Activated naive CD4-positive, alpha-beta T cell treated with anti-CD3 and anti-CD28 coated beads, Interleukin-2, amount 50 U/mL, for 72 hours (primary cell): ENCODE measurements around the gene GOLGA8F. TPM values are rescaled to one million over a fixed set of nuclear protein-coding genes. Genes with fewer than 3 reads are reported as not detected.
"Not testable (repeated sequence)": the region's sequence is repeated elsewhere in the genome, so short reads cannot be mapped to it uniquely, and the experiment has no call there.

Experiments used
- ATAC-seq, 2 donors: fragments of 150-1000 bp; cut with Tn5 transposase; 2 replicates each; pipeline ENCODE4 v1.10.0; 2021; ENCODE audit warnings: mild to moderate bottlenecking in 2 of 2, moderate library complexity in 2 of 2
- DNase-seq, 2 donors: peaks; one replicate each; pipeline ENCODE4 v3.0.0; 2021 to 2022; ENCODE audit warnings: low spot score in 2 of 2
- H3K27ac Mint-ChIP-seq, 2 donors: one replicate each; pipeline ENCODE4 v1.8.0; 2022; ENCODE audit warnings: mild to moderate bottlenecking in 2 of 2, mixed read lengths in 2 of 2
- H3K36me3 Mint-ChIP-seq, 2 donors: one replicate each; pipeline ENCODE4 v1.8.0; 2022; ENCODE audit warnings: mixed read lengths in 2 of 2
- H3K9me3 Mint-ChIP-seq, 2 donors: one replicate each; pipeline ENCODE4 v1.8.0; 2022; ENCODE audit warnings: mixed read lengths in 2 of 2
- total RNA-seq, 2 donors: library from RNA; stranded (reverse); gene quantifications; one replicate each; pipeline ENCODE4 v1.2.3, GENCODE V29; 2022

The GOLGA8F gene
- total RNA-seq, result not detected

GRCh38 chr15:28378364-28378763 is at the start of gene GOLGA8F:
GOLGA8F (plus strand) TSS chr15:28378664; CDS start chr15:28378762, 98 bp downstream.
- not testable (repeated sequence) for H3K27ac Mint-ChIP-seq, H3K36me3 Mint-ChIP-seq, H3K9me3 Mint-ChIP-seq, ATAC-seq, DNase-seq

- not testable (repeated sequence) for H3K27ac Mint-ChIP-seq, ATAC-seq, DNase-seq, H3K36me3 Mint-ChIP-seq, H3K9me3 Mint-ChIP-seq
Measured at GRCh38 chr15:28357984-28358383, 20.5 kb upstream of the GOLGA8F start, which contains the start of gene GOLGA6L24. GOLGA6L24 (minus strand) TSS chr15:28358084; CDS start chr15:28358023, 61 bp downstream.

- DNase-seq, H3K9me3 Mint-ChIP-seq, H3K27ac Mint-ChIP-seq, H3K36me3 Mint-ChIP-seq, ATAC-seq: not testable (repeated sequence)
Measured at GRCh38 chr15:28365502-28365901, 13.0 kb upstream of the GOLGA8F start.

GRCh38 chr15:28380053-28380452 is 1.6 kb downstream of the GOLGA8F start:
- not testable (repeated sequence) for ATAC-seq, DNase-seq, H3K27ac Mint-ChIP-seq, H3K36me3 Mint-ChIP-seq, H3K9me3 Mint-ChIP-seq

- not testable (repeated sequence) for H3K9me3 Mint-ChIP-seq, ATAC-seq, H3K27ac Mint-ChIP-seq, H3K36me3 Mint-ChIP-seq, DNase-seq
Measured at GRCh38 chr15:28396022-28396421, 17.6 kb downstream of the GOLGA8F start.

- not testable (repeated sequence) for DNase-seq, H3K9me3 Mint-ChIP-seq, ATAC-seq, H3K36me3 Mint-ChIP-seq, H3K27ac Mint-ChIP-seq
Measured at GRCh38 chr15:28402774-28403435, 24.4 kb downstream of the GOLGA8F start.

GRCh38 chr15:28420470-28420869 is 42.0 kb downstream of the GOLGA8F start:
- not testable (repeated sequence) for H3K9me3 Mint-ChIP-seq, H3K27ac Mint-ChIP-seq, ATAC-seq, H3K36me3 Mint-ChIP-seq, DNase-seq

GRCh38 chr15:28435594-28435993 is 57.1 kb downstream of the GOLGA8F start:
- not testable (repeated sequence) for H3K9me3 Mint-ChIP-seq, H3K27ac Mint-ChIP-seq, ATAC-seq, H3K36me3 Mint-ChIP-seq, DNase-seq

Other genes starting within 250 kb of the GOLGA8F start
- 10 to 100 TPM; 27.5 to 36.4 TPM for gene HERC2, start 56.5 kb upstream of the GOLGA8F start, total RNA-seq
- gene GOLGA6L24, start 20.6 kb upstream of the GOLGA8F start, total RNA-seq, result not detected
- gene GOLGA8G, start 154.3 kb downstream of the GOLGA8F start, total RNA-seq, result not detected
- not detected for gene GOLGA6L25, start 174.9 kb downstream of the GOLGA8F start, total RNA-seq